ENCODE results near the gene CCR6. TPM values are rescaled to one million over a fixed set of nuclear protein-coding genes. Genes with fewer than 3 reads are reported as not detected.

The CCR6 gene
- total RNA-seq, 1 experiment from 2014 or later: not detected

DNA sequence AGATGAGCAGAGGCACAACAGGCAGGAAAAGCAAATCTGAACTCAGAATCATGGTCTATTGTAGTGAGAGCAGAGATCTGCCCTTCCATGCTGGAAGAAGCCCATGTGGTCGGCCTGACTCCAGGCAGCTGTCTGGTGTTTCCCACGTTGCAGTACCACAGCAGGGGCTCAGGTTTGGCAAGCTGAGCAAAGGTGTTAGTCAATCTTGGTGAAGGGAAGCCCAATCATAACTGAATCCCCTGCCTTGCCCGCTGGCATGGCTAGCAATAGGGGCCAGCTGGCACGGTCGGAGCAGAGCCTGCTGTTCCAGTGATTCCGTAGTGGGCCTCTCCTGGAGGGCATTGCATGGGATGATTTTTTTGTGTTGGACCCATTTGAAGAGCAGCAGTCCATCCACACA, 17.8 kb upstream of the CCR6 start:
- H3K27me3 ChIP-seq (replicated peaks): peaks cover 3% of the 10 kb centered on the region; the same call in 1 of the 2 replicates
- no peak overlapping the region for H3K4me3 ChIP-seq
- 0 out of 2 replicates have a peak, but pooled peaks cover 3% of the 10 kb centered on the region for H3K9me3 ChIP-seq (replicated peaks)
- H3K36me3 ChIP-seq: no peaks in the 10 kb centered on the region
- no peak for DNase-seq (ENCODE audit: low read depth in 1 of 2, low spot score in 2 of 2)
- H3K27ac ChIP-seq: no peak overlapping the region
- H3K4me1 ChIP-seq (replicated peaks): no peaks in the 10 kb centered on the region

DNA sequence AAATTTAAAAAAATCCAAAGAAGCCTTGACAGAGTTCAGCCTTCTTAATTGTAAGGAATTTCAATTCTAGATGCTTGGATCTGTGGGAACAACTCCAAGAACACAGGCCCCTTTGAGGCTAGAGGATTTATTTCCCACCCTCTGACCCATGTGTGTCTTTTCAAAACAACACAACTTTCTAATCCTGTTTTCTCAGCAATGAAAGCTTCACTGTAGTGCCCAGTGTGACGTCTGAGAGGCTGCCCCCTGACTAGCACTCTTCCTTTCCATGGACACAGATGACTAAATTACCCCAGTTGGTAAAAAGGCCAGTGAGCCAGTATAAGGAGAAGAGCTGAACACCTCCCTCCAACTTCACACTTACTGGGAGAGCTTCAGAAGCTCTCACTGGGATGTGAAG, 16.5 kb upstream of the CCR6 start:
- no peaks in the 10 kb centered on the region for H3K4me1 ChIP-seq (replicated peaks)
- peaks cover 9% of the 10 kb centered on the region; the same call in 1 of the 2 replicates for H3K27me3 ChIP-seq (replicated peaks)

DNA sequence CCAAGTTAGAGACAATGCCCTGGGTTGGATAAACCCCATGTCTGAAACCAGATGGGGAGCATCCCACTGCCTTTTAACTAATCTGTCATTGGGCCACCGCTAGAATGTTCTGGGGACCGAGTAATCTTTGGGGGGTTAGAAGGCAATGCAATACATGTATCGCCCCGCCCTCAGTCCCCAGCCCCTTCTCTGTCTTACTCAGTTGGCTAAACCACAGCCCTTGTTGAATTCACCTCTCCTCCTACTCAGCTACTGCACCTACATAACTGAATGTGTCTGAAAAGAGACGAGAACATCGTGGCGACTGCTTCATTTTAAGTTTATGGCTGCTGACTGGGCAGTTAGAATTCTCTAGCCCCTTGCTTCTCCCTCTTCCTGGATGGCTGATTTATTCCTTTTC, 15.1 kb upstream of the CCR6 start:
- no peak overlapping the region for H3K4me3 ChIP-seq
- H3K27ac ChIP-seq: no peak overlapping the region
- H3K9me3 ChIP-seq (replicated peaks): 0 out of 2 replicates have a peak, but pooled peaks cover 3% of the 10 kb centered on the region
- H3K27me3 ChIP-seq (replicated peaks): peaks cover 13% of the 10 kb centered on the region
- no peaks in the 10 kb centered on the region for H3K4me1 ChIP-seq (replicated peaks)
- no peak for DNase-seq (ENCODE audit: low read depth in 1 of 2, low spot score in 2 of 2)
- no peaks in the 10 kb centered on the region for H3K36me3 ChIP-seq

More for the DNA sequence above, 16.5 kb upstream of the CCR6 start:
- no peak overlapping the region for H3K27ac ChIP-seq
- 0 out of 2 replicates have a peak, but pooled peaks cover 3% of the 10 kb centered on the region for H3K9me3 ChIP-seq (replicated peaks)
- H3K4me3 ChIP-seq: no peak overlapping the region
- H3K36me3 ChIP-seq: no peaks in the 10 kb centered on the region
- no peak for DNase-seq (ENCODE audit: low read depth in 1 of 2, low spot score in 2 of 2)

DNA sequence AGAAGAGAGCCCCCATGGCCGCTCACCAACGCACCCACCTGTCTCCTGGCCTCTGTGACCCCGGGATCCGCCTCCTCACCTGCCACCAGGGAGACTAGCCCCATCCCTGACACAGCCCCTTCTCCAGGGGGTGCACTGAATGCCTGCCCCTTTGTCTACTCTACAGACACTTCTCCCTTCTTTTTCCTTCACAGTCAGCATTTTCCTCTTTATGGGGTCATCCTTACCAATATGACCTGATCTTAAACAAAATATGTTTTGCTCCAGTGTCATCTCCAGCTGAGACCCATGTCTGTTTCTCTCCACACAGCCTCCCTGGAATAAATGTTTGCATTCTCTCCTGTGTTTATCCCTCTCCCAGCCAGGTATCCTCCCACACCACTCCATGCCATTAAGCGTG, 14.6 kb upstream of the CCR6 start:
- no peak for DNase-seq (ENCODE audit: low read depth in 1 of 2, low spot score in 2 of 2)
- no peak overlapping the region for H3K27ac ChIP-seq
- H3K27me3 ChIP-seq (replicated peaks): peaks cover 13% of the 10 kb centered on the region
- H3K4me3 ChIP-seq: no peak overlapping the region
- H3K36me3 ChIP-seq: no peaks in the 10 kb centered on the region
- 0 out of 2 replicates have a peak, but pooled peaks cover 3% of the 10 kb centered on the region for H3K9me3 ChIP-seq (replicated peaks)
- H3K4me1 ChIP-seq (replicated peaks): no peaks in the 10 kb centered on the region

DNA sequence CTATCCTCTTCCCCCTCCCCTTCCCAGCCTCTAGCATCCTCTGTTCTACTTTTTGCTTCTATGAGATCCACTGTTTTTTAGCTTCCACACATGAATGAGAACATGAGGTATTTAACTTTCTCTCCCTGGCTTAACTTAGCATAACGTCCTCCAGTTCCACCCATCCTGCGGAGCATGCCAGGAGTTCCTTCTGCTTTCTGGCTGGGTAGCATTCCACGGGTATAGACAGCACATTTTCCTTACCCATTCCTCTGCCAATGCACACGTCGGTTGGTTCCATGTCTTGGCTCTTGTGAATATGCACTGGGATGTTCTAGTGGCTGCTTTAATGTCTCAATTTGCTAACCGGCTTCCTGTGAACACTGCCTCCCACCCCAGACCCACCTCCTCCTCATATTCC, 13.2 kb upstream of the CCR6 start:
- H3K36me3 ChIP-seq: no peaks in the 10 kb centered on the region
- H3K27me3 ChIP-seq (replicated peaks): peaks cover 13% of the 10 kb centered on the region
- DNase-seq (ENCODE audit: low read depth in 1 of 2, low spot score in 2 of 2): no peak
- H3K9me3 ChIP-seq (replicated peaks): 0 out of 2 replicates have a peak, but pooled peaks cover 3% of the 10 kb centered on the region
- H3K27ac ChIP-seq: no peak overlapping the region
- no peak overlapping the region for H3K4me3 ChIP-seq
- H3K4me1 ChIP-seq (replicated peaks): no peaks in the 10 kb centered on the region

DNA sequence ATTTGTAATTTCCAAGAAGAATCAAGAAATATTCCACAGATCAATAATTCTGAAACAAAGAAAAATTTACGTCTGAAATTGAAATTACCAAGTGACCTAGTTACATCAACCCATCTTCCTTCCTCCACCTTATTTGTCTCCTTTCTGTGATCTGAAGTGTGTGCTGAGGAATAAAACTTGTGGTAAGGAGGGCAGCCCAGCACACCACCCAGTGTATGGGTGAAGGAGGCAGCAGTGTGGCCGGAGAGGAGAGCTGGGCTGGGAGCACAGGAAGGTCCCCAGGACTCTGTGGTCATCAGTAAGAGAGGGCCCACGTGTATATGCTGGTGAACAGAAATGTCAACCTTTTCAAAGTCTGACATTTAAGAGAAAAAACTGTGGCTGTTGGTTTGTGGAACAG, 11.3 kb upstream of the CCR6 start:
- Histone ChIP-seq H3K36me3 (no peaks in the 10 kb centered on the region), H3K4me3 (no peak overlapping the region), H3K27ac (no peak overlapping the region), H3K9me3 (replicated peaks) (0 out of 2 replicates have a peak, but pooled peaks cover 3% of the 10 kb centered on the region), H3K27me3 (replicated peaks) (peaks cover 13% of the 10 kb centered on the region), H3K4me1 (replicated peaks) (no peaks in the 10 kb centered on the region)
- no peak for DNase-seq (ENCODE audit: low read depth in 1 of 2, low spot score in 2 of 2)

DNA sequence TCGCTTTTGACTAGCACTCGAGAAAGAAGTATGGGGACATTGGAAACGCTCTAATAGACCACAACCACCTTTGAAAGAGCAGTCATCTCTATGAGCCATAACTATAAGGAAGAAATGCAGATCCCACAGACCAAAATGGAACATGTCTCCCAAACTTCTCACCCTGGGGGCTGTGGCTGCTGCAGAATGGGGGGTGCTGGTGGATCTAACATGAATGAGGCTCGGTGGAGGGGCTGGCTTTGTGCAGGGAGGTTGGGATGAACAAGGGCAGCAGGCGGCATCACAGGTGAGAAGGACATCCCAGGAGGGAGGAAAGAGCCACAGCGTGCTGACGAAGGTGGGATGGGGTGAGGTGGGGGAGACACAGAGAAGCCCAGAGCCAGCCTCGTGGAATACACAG, 10.5 kb upstream of the CCR6 start:
- DNase-seq (ENCODE audit: low read depth in 1 of 2, low spot score in 2 of 2): no peak
- Histone ChIP-seq H3K4me1 (replicated peaks) (no peaks in the 10 kb centered on the region), H3K27ac (no peak overlapping the region), H3K27me3 (replicated peaks) (peaks cover 13% of the 10 kb centered on the region), H3K9me3 (replicated peaks) (no peaks in the 10 kb centered on the region), H3K4me3 (no peak overlapping the region), H3K36me3 (no peaks in the 10 kb centered on the region)

DNA sequence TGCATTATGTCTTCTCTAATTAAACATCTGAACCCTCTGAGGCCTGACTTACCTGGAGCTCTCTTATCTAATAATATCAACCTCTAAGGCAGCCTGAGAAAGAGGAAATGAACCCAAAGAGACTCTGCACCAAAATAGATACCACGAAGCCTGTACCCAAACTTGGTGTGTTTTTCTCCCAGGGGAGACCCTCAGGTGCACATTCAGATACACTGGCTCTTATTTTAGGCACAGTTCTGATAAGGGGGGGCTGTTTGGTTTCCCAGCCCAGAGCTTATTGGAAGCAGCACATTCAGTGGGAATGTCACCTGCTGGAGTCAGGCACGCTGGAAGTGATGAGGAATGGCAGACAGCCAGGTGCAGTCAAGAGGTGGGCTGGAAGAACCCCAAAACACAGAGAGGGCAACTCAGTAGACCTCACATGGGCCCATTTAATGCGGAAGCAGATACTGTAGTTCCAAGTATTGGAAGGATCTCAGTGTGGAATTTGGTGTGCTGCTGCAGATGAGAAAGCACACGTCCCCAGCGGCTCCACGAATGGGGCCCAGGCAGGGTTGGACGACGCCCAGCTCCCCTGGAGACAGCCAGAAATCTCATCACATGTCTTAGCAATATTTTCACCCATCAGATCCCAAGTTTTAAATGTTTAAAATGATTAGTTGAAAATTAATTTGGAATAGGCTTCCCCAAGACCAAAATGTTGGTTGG, 9.7 kb upstream of the CCR6 start:
- no peak overlapping the region for H3K4me3 ChIP-seq
- H3K27me3 ChIP-seq (replicated peaks): peaks cover 13% of the 10 kb centered on the region
- H3K27ac ChIP-seq: no peak overlapping the region
- no peak for DNase-seq (ENCODE audit: low read depth in 1 of 2, low spot score in 2 of 2)
- no peaks in the 10 kb centered on the region for H3K4me1 ChIP-seq (replicated peaks)
- H3K36me3 ChIP-seq: no peaks in the 10 kb centered on the region
- H3K9me3 ChIP-seq (replicated peaks): no peaks in the 10 kb centered on the region

DNA sequence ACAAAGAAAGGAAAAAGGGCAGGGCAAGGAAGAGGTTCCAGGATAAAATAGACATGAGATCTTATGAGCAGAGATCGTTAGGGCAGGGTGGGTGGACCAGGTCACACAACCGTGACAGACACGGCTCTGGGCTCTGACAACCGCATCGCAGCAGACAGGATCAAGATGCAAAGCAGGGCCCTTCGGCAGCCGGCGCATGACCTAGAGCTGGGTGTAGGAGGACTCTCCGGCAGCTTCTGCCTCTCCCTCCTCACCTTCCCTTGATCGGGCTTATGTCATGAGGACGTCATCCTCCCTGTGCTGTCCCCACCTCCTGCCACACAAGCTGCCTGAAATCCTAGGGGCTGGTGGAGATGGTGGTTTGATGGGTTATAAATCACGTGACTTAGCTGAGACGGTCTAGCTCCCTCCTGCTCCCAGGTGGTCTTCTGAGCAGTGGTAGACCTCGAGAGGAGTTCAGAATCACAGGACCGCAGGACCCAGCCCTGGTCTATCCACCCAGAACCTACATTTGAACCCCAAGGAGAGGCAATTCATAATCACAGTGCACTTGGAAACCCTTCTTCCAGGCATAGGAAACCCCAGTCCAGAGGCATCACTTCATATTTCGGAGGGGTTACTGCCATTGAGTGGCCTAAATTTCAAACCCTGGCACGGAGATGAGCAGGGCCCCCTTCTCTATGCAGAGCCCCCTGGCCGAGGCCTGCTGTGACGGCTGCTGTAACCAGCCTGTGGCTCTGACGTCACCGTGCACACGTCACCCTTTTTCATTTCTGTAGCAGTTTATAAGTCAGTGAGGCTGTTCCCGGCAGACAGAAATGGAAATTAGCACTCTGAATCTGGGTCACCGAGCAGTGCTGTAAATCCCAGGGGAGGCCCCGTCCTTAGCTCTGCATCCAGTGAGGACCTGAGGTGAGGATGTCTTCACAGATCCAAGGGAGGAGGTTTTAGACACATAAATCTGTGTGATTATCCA, 8.7 kb upstream of the CCR6 start:
- Histone ChIP-seq H3K27ac (no peak overlapping the region), H3K4me1 (replicated peaks) (no peaks in the 10 kb centered on the region), H3K27me3 (replicated peaks) (peaks cover 10% of the 10 kb centered on the region), H3K4me3 (no peak overlapping the region), H3K9me3 (replicated peaks) (no peaks in the 10 kb centered on the region), H3K36me3 (no peaks in the 10 kb centered on the region)
- DNase-seq (ENCODE audit: low read depth in 1 of 2, low spot score in 2 of 2): no peak

DNA sequence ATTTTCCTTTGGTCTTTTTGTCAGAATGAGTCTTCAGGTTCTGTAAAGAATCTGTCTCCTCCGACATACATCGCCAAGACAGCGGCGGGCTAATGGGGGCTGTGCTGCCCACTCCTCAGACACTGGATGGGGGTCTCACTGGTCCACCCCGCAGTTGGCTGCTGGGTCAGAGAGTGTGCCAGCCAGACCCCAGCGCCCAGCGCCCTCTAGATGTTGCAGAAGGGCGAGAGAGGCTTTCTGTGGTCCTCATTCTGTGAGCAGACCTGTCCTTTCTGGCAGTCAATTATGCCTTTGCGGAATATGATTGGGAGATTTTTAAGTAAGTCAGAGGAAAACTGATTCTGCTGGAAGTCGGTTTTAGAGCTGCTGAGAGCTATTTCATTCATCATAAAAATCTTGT, 7.8 kb upstream of the CCR6 start:
- H3K27ac ChIP-seq: no peak overlapping the region
- peaks cover 10% of the 10 kb centered on the region; the same call in 1 of the 2 replicates for H3K27me3 ChIP-seq (replicated peaks)
- no peak overlapping the region for H3K4me3 ChIP-seq
- H3K4me1 ChIP-seq (replicated peaks): no peaks in the 10 kb centered on the region
- no peak for DNase-seq (ENCODE audit: low read depth in 1 of 2, low spot score in 2 of 2)
- no peaks in the 10 kb centered on the region for H3K36me3 ChIP-seq
- no peaks in the 10 kb centered on the region for H3K9me3 ChIP-seq (replicated peaks)

DNA sequence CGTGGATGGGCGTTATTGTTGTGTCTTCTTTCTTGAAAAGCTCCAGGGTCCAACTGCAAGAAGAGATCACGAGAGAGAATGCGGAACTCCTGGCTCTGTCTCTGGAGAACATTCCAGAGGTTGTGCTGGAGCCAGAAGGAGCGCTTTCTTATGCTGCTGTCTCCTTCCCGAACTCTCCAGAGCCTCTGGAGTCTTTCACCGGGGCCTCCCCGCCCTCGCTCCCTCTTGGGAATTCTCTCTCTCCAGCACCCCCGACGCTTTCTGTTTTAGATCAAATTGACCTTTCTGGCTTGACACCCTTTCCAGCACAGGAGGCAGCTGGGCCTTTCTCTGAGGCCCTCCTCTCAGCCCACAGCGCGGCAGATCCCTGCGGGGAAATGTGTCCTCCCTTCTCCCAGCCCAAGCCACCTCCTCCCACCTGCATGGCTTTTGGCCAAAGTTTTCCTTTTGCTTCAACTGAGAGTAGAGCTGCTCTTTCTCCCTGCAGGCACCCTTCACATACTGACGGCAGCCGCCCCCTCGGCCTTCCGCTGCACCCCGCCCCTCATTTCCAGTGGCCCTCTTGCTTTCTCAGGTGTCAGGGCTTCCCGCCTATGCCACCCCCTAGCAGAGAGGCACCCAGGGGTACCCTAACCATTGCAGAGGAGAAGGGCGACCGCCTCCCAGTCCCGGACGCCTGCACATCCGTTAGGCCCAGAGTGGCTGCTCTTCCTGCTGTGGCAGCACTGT, 6.6 kb upstream of the CCR6 start:
- Histone ChIP-seq H3K27ac (no peak overlapping the region), H3K27me3 (replicated peaks) (peaks cover 4% of the 10 kb centered on the region; the same call in 1 of the 2 replicates), H3K36me3 (no peaks in the 10 kb centered on the region), H3K4me3 (no peak overlapping the region), H3K4me1 (replicated peaks) (no peaks in the 10 kb centered on the region), H3K9me3 (replicated peaks) (no peaks in the 10 kb centered on the region)
- no peak for DNase-seq (ENCODE audit: low read depth in 1 of 2, low spot score in 2 of 2)

DNA sequence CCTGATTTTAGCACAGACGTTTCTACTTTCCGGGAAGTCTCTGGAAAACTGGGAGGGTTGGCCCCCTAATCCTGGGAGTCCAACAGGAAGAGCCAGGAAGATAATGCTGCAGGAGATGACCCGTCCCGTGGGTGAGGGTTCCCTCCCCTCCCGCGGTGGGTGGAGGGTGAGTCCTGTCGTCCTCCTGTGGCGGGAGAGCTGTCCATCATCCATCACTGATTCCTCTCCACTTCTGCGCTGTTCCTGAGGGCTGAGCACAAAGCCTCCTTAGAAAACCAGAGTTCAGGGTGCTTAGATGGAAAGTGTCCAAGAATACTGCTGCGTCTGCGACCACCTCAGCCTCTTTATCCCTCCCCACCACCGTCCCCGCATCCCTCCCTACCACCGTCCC, 6.1 kb upstream of the CCR6 start:
- Histone ChIP-seq H3K27ac (no peak overlapping the region), H3K36me3 (no peaks in the 10 kb centered on the region), H3K9me3 (replicated peaks) (no peaks in the 10 kb centered on the region), H3K27me3 (replicated peaks) (peaks cover 4% of the 10 kb centered on the region; the same call in 1 of the 2 replicates), H3K4me1 (replicated peaks) (no peaks in the 10 kb centered on the region), H3K4me3 (no peak overlapping the region)
- no peak for DNase-seq (ENCODE audit: low read depth in 1 of 2, low spot score in 2 of 2)

DNA sequence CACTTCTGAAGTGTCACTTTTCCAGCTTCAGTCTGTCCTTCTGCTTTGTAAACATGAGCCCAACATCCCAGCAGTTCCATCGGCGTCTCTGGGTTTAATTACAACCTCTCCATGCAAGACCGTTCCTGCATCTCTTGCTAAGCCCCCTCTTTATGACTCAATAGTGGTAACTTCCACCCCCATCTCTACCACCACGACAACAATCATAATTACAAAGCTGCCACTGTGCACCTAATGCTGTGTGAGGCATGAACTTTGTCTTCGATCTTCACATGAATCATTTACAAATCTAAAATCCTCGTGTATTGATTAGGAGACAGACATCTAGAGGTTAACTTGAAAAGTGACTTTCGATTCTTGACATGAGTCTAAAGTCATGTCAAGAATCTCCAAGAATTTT, 4.9 kb upstream of the CCR6 start:
- H3K27me3 ChIP-seq (replicated peaks): no peaks in the 10 kb centered on the region; the same call in 1 of the 2 replicates
- H3K9me3 ChIP-seq (replicated peaks): no peaks in the 10 kb centered on the region
- H3K27ac ChIP-seq: no peak overlapping the region
- no peaks in the 10 kb centered on the region for H3K4me1 ChIP-seq (replicated peaks)
- no peaks in the 10 kb centered on the region for H3K36me3 ChIP-seq
- H3K4me3 ChIP-seq: no peak overlapping the region
- no peak for DNase-seq (ENCODE audit: low read depth in 1 of 2, low spot score in 2 of 2)
